GM12878 (cell line): ENCODE results near the gene NEGR1. TPM values are rescaled to one million over a fixed set of nuclear protein-coding genes. Genes with fewer than 3 reads are reported as not detected.

Experiments used
- ATAC-seq: fragments of 200-7000 bp; cut with Tn5 transposase; 3 replicates; pipeline ENCODE4 v1.9.1; 2020; ENCODE audit warnings: mild to moderate bottlenecking, moderate library complexity
- BruUV-seq: library from RNA; stranded (reverse); fragments of 400-500 nt; replicated peaks from 2 replicates; lab custom pipeline; 2021; lab: Mats Ljungman, UMichigan
- CTCF ChIA-PET: fragments of 300-600 bp; sonication (Branson Sonifier 250); formaldehyde crosslinking; extraction: SDS; loops from one replicate; lab custom pipeline; 2021; ENCODE audit warnings: inconsistent platforms; lab: Yijun Ruan, JAX
- POLR2A ChIA-PET: fragments of 350-600 bp; formaldehyde crosslinking; extraction: SDS; loops from one replicate; lab custom pipeline; 2021; ENCODE audit warnings: inconsistent platforms; lab: Charles Lee
- RAD21 ChIA-PET: fragments of 300-600 bp; sonication (Branson Sonifier 250); formaldehyde crosslinking; loops from one replicate; lab custom pipeline; 2023; ENCODE audit warnings: antibody characterized with exemption; ENCODE audit not compliant: unreplicated experiment; lab: Charles Lee
- SMC1A ChIA-PET: fragments of 300-600 bp; sonication (Branson Sonifier 250); formaldehyde crosslinking; loops from one replicate; lab custom pipeline; 2023; ENCODE audit not compliant: unreplicated experiment, uncharacterized antibody; lab: Charles Lee
- DNase-seq: peaks from one replicate; pipeline ENCODE4 v3.0.0-alpha.2; 2011; ENCODE audit warnings: low read depth, low spot score
- FAIRE-seq: peaks from 3 replicates; lab custom pipeline; 2011; peaks lifted over from hg19 to GRCh38; lab: Jason Lieb, UNC
- H2AFZ ChIP-seq: 2 replicates; pipeline ENCODE4 v1.6.0; 2011; ENCODE audit warnings: low read depth, low read length, control low read depth; ENCODE audit not compliant: control insufficient read depth
- H3K27ac ChIP-seq: 2 replicates; pipeline ENCODE4 v1.5.1; 2011; ENCODE audit warnings: control low read depth; ENCODE audit not compliant: control insufficient read depth, insufficient read depth
- H3K27me3 ChIP-seq, 2 experiments: replicated peaks in 1 of 2; 2 replicates each; pipeline versions ENCODE4 v1.6.0 to v1.6.1; 2011; ENCODE audit warnings: low read length in 1 of 2; ENCODE audit not compliant: control insufficient read depth in 2 of 2, insufficient read depth in 2 of 2
- H3K36me3 ChIP-seq, 2 experiments: 2 replicates each; pipeline ENCODE4 v1.5.1; 2011; ENCODE audit warnings: low read length in 1 of 2; ENCODE audit not compliant: control insufficient read depth in 2 of 2, insufficient read depth in 2 of 2
- H3K4me1 ChIP-seq: 2 replicates; pipeline ENCODE4 v1.6.1; 2011; ENCODE audit warnings: mild to moderate bottlenecking, low read length, moderate library complexity, mixed read lengths; ENCODE audit not compliant: control insufficient read depth, insufficient read depth
- H3K4me2 ChIP-seq: 2 replicates; pipeline ENCODE4 v1.6.0; 2011; ENCODE audit warnings: control low read depth; ENCODE audit not compliant: control insufficient read depth, insufficient read depth
- H3K4me3 ChIP-seq: fragments of 200-600 bp; sonication (generic); 2 replicates; pipeline ENCODE4 v1.5.1; 2016
- H3K79me2 ChIP-seq: 2 replicates; pipeline ENCODE4 v1.6.0; 2011; ENCODE audit warnings: low read length; ENCODE audit not compliant: control insufficient read depth, insufficient read depth
- H3K9ac ChIP-seq: 2 replicates; pipeline ENCODE4 v1.8.0; 2011; ENCODE audit warnings: low read length, control low read depth, mixed read lengths; ENCODE audit not compliant: control insufficient read depth, insufficient read depth
- H3K9me3 ChIP-seq: replicated peaks from 3 replicates; pipeline ENCODE4 v1.5.1; 2011; ENCODE audit warnings: mild to moderate bottlenecking, low read length; ENCODE audit not compliant: control insufficient read depth, insufficient read depth
- H4K20me1 ChIP-seq: 2 replicates; pipeline ENCODE4 v1.6.0; 2011; ENCODE audit not compliant: control insufficient read depth, insufficient read depth
- CREB1 ChIP-seq: IDR thresholded peaks from 2 replicates; pipeline ENCODE4 v1.6.1; 2012; ENCODE audit warnings: low read depth, mild to moderate bottlenecking, inconsistent platforms
- MEF2B ChIP-seq: fragments of 450-650 bp; IDR thresholded peaks from 2 replicates; pipeline ENCODE4 v1.6.1; 2018; ENCODE audit warnings: mild to moderate bottlenecking, moderate library complexity; ENCODE audit not compliant: partially characterized antibody, poor library complexity, severe bottlenecking
- RCOR1 ChIP-seq: conservative IDR thresholded peaks from 2 replicates; pipeline ENCODE4 v1.6.1; 2012; ENCODE audit warnings: low read depth, low read length, improper control_type of control experiment
- SMC3 ChIP-seq: IDR thresholded peaks from 2 replicates; pipeline ENCODE4 v1.6.1; 2011; ENCODE audit warnings: low read length, improper control_type of control experiment, borderline replicate concordance
- SUPT20H ChIP-seq: IDR thresholded peaks from 2 replicates; pipeline ENCODE4 v1.6.1; 2011; ENCODE audit warnings: low read depth, mild to moderate bottlenecking, low read length, moderate library complexity, borderline replicate concordance; ENCODE audit not compliant: control insufficient read depth
- ZSCAN29 ChIP-seq: fragments of 450-650 bp; IDR thresholded peaks from 2 replicates; pipeline ENCODE4 v1.6.1; 2017; ENCODE audit warnings: mild to moderate bottlenecking, moderate library complexity
- WGBS: methylation state at CpG from one replicate; pipeline ENCODE4 v1.1.6; 2016; ENCODE audit warnings: low lambda C conversion rate; ENCODE audit not compliant: insufficient replicate concordance, insufficient coverage; ENCODE audit errors: missing lambda C conversion rate; 5-methylcytosine and 5-hydroxymethylcytosine counted together
- in situ Hi-C: fragments of 300-500 bp; cut with MboI; formaldehyde crosslinking; loops from 9 replicates; pipeline ENCODE4 v1.14.3; 2018; ENCODE audit warnings: mixed read lengths
- intact Hi-C: fragments of 100-400 bp; cut with micrococcal nuclease; formaldehyde crosslinking; loops from one replicate; pipeline ENCODE4 v1.14.2; 2022; ENCODE audit not compliant: unreplicated experiment
- polyA plus RNA-seq, 11 experiments: library from polyadenylated mRNA; depleted of rRNA in 4 of 11; unstranded in 6 of 11; stranded (reverse) in 5 of 11; fragments of >200 nt; fragmentation: Nextera tagmentation in 4 of 11; fragmentation: Illumina TruSeq in 1 of 11; extraction: Ambion mirVana in 4 of 11; extraction: Trizol in 1 of 11; gene quantifications; 1 replicate in 1 of 11; 2 replicates in 10 of 11; pipeline versions ENCODE4 v1.2.1 to v1.2.3, GENCODE V29; 2011 to 2016; ENCODE audit warnings: inconsistent platforms in 2 of 11, missing spikeins in 2 of 11, low read depth in 1 of 11
- total RNA-seq, 4 experiments: library from RNA; depleted of rRNA in 3 of 4; stranded (reverse); fragments of >200 nt in 3 of 4; fragmentation: Illumina TruSeq in 1 of 4; extraction: Trizol in 1 of 4; gene quantifications; 2 replicates each; pipeline versions ENCODE4 v1.2.1 to v1.2.3, GENCODE V29; 2013 to 2021
- TF ChIP-seq, protein P1 (sequence below): fragments of 150-350 bp; IDR thresholded peaks from 2 replicates; pipeline ENCODE4 v1.6.1; 2014; ENCODE audit warnings: mild to moderate bottlenecking, low read depth, low read length

Gene NEGR1
- total and polyA plus RNA-seq, 10 of the 15 experiments (the other 5 are each of a cell fraction or from before 2014, with no cell fraction given), result under 0.01 to 0.03 (median 0.01) TPM; not detected in 7

DNA sequence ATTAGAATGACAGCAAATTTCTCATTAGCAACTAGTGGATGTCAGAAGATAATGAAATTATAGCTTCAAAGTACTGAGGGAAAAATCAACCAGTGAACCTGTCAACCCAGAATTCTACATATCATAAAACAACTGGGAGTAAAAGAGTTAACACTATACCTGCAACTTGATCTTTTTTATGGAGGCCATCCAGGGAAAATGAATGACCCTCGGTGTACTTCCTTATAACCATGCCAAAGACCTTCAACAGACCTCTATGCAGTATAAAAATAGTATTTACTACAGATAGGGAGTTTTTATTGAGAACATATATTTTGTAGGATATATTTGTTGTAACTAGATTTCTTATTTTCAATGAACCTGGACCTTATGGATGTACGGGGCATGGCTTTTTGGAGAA, 809.0 kb downstream of the NEGR1 start:
- Histone ChIP-seq H3K79me2 (no peaks in the 10 kb centered on the region), H3K27ac (no peak overlapping the region), H2AFZ (no peak overlapping the region), H3K9me3 (no peaks in the 10 kb centered on the region), H3K27me3 (no peaks in the 10 kb centered on the region), H3K4me1 (no peaks in the 10 kb centered on the region), H3K36me3 (no peaks in the 10 kb centered on the region), H3K9ac (no peak overlapping the region), H4K20me1 (no peaks in the 10 kb centered on the region), H3K4me3 (no peak overlapping the region), H3K4me2 (no peak overlapping the region)
- ChIA-PET RAD21 (no interaction called here), CTCF (no interaction called here), POLR2A (no interaction called here), SMC1A (no interaction called here)
- intact Hi-C loops, result no loop called here
- ATAC-seq, result no peak
- FAIRE-seq, result no peak
- no peak for DNase-seq
- in situ Hi-C loops, result no loop called here
- no TSS peak for BruUV-seq
- TF ChIP-seq MEF2B (no peak), RCOR1 (no peak)
- TF ChIP-seq, protein P1, sequence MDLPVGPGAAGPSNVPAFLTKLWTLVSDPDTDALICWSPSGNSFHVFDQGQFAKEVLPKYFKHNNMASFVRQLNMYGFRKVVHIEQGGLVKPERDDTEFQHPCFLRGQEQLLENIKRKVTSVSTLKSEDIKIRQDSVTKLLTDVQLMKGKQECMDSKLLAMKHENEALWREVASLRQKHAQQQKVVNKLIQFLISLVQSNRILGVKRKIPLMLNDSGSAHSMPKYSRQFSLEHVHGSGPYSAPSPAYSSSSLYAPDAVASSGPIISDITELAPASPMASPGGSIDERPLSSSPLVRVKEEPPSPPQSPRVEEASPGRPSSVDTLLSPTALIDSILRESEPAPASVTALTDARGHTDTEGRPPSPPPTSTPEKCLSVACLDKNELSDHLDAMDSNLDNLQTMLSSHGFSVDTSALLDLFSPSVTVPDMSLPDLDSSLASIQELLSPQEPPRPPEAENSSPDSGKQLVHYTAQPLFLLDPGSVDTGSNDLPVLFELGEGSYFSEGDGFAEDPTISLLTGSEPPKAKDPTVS, result no peak
- WGBS, result 2% methylated on average over 2 of the region's 2 CpGs

DNA sequence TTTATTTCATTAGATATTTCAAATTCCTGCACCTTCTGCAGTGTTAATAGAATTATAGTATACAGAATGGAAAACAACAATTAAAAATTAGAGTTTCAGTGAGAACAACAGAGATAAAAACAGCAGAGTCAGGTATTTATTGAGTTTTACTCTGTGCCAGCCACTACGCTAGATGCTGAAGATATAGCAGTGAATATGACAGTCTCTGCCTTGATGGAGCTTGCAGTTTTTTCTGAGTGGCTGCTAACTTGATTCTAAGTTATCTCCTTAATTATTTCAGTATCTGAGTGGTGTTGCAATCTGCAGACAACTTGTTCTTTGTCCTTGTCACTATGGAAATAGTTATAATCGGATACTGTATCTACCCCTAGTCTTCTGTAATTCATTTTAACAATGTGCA, 817.2 kb downstream of the NEGR1 start:
- no peak overlapping the region for H3K4me3 ChIP-seq
- H3K9ac ChIP-seq, result no peak overlapping the region
- no TSS peak for BruUV-seq
- TF ChIP-seq SUPT20H (no peak), ZSCAN29 (no peak), CREB1 (no peak), SMC3 (no peak)
- no peaks in the 10 kb centered on the region for H3K27me3 ChIP-seq
- in situ Hi-C loops (no loop called here), intact Hi-C loops (no loop called here)
- no peak overlapping the region for H3K27ac ChIP-seq
- H3K79me2 ChIP-seq, result no peaks in the 10 kb centered on the region
- H4K20me1 ChIP-seq, result no peaks in the 10 kb centered on the region
- no peaks in the 10 kb centered on the region for H3K36me3 ChIP-seq
- FAIRE-seq (no peak), ATAC-seq (no peak), DNase-seq (no peak)
- ChIA-PET POLR2A (no interaction called here), SMC1A (no interaction called here), CTCF (no interaction called here), RAD21 (no interaction called here)
- H2AFZ ChIP-seq, result no peak overlapping the region
- no peak overlapping the region for H3K4me2 ChIP-seq
- 46% methylated on average over 2 of the region's 2 CpGs for WGBS
- no peaks in the 10 kb centered on the region for H3K4me1 ChIP-seq
- H3K9me3 ChIP-seq, result no peaks in the 10 kb centered on the region
